Stomach smooth muscle (tissue), 2 donors: ENCODE data around the gene MYO15B.
A peak's percentile ranks its signal among the peaks of the same experiment; 100 is the strongest.

Source experiments
- H3K27ac ChIP-seq: one replicate; pipeline ENCODE4 v1.7.0; 2013; ENCODE audit warnings: mild to moderate bottlenecking, low read length, inconsistent platforms
- H3K27me3 ChIP-seq, 2 donors: one replicate each; pipeline ENCODE4 v1.7.0; 2013; ENCODE audit warnings: low read length in 2 of 2; ENCODE audit not compliant: insufficient read depth in 2 of 2, control insufficient read depth in 1 of 2
- H3K36me3 ChIP-seq, 2 donors: one replicate each; pipeline ENCODE4 v1.7.0; 2013; ENCODE audit warnings: low read length in 2 of 2; ENCODE audit not compliant: control insufficient read depth in 2 of 2, insufficient read depth in 2 of 2
- H3K4me1 ChIP-seq: one replicate; pipeline ENCODE4 v1.7.0; 2013; ENCODE audit warnings: low read length; ENCODE audit not compliant: control insufficient read depth, insufficient read depth
- H3K4me3 ChIP-seq, 2 donors: one replicate each; pipeline ENCODE4 v1.7.0; 2013; ENCODE audit warnings: low read length in 2 of 2
- H3K9ac ChIP-seq, 2 donors: one replicate each; pipeline ENCODE4 v1.7.0; 2013; ENCODE audit warnings: low read length in 2 of 2, mild to moderate bottlenecking in 1 of 2
- H3K9me3 ChIP-seq, 2 donors: one replicate each; pipeline ENCODE4 v1.7.0; 2013; ENCODE audit warnings: low read length in 2 of 2; ENCODE audit not compliant: control insufficient read depth in 2 of 2
- donor health status: healthy.
- donor health status: Pancreatic carcinoma.

The MYO15B gene

DNA sequence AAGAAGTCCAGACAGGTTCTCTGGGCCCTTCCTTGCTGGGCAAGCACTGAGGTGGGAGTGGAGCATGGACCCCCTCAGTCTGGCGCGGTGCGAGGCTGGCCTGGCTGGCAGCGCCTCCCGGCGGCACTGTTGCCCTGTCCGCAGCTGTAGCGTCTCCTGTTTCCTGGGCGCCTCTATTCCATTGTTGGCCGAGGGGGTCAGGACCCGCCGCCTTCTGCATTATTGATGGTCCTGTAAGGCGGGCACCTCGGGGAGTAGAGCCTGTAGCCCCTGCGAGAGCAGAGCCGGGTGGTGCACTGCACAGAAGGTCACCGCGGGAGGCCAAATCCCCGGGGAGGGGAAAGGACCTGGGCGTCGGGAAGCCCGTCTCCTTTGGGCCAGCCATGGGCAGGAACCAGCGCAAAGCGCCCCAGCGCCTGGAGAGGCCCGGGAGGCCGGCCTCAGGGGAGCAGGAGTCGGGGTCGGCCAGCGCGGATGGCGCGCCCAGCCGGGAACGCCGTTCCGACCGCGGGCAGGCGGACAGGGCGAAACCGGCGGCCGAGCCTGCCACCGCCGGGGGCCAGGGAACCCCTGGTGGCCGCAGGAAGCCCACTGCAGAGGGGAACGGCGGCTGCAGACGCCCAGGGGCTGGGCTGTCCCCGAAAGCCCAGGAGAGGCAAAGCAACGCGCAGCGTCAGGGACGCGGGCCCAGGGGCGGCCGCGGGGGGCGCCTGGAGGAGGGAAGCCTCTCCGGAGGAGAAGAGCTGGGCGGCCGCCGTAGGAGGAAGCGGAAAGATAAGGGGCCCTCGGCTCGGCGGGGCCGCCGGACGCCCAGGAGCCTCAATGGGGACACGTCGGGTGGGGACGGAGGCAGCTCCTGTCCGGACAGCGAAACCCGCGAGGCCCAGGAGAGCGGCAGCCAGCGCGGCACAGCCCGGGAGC is at the start of gene MYO15B:
TSS of gene MYO15B (plus strand) at position 126 of the 921 bp plus-strand sequence. CDS start at position 384, 258 bp downstream.
- Histone ChIP-seq H3K9ac (peak within 1 kb of the TSS; percentile 67 to 82), H3K36me3 (no peaks in the 10 kb centered on the region), H3K9me3 (no peaks in the 10 kb centered on the region), H3K27ac (peak within 1 kb of the TSS; percentile 82), H3K27me3 (no peaks in the 10 kb centered on the region), H3K4me1 (peaks cover 17% of the 10 kb centered on the region), H3K4me3 (peak within 1 kb of the TSS; percentile 62 to 79)

GRCh38 chr17:75539967-75540729 is 47.5 kb upstream of the MYO15B start:
- no peaks in the 10 kb centered on the region for H3K9me3 ChIP-seq
- no peaks in the 10 kb centered on the region for H3K4me1 ChIP-seq
- no peak overlapping the region for H3K9ac ChIP-seq
- H3K27me3 ChIP-seq, result no peaks in the 10 kb centered on the region
- no peaks in the 10 kb centered on the region for H3K36me3 ChIP-seq
- H3K4me3 ChIP-seq, result no peak overlapping the region
- no peak overlapping the region for H3K27ac ChIP-seq

DNA sequence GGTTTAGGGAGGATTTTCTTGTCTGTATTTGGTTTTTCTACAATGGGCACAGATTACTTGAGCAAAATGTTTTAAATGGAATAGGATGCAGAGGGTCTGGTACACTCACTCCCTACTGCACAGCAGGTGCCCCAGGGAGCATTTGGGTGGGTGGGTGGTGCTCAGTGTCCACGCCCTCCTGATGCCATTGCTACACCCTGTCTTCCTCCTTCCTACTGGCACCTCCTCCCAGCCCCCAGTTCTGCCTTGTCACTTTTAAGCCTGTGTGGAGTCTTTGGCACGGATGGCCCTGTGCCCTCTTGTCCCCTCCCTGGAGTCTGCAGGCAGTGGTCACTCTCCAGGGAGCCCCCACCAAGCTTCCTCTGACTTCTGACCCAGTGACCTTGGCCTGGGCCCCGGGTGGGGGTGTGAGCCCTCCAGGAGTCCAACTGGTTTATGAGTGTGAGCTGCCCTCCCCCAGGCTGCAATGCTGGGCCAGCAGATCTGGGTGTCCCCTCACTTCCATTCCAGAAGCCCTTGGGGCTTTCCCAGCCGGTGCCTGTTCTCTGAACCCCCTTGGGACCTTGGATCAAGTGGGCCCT is 46.6 kb upstream of the MYO15B start:
- H3K36me3 ChIP-seq, result no peaks in the 10 kb centered on the region
- H3K9me3 ChIP-seq, result no peaks in the 10 kb centered on the region
- no peak overlapping the region for H3K9ac ChIP-seq
- no peaks in the 10 kb centered on the region for H3K4me1 ChIP-seq
- no peaks in the 10 kb centered on the region for H3K27me3 ChIP-seq
- no peak overlapping the region for H3K4me3 ChIP-seq
- no peak overlapping the region for H3K27ac ChIP-seq

DNA sequence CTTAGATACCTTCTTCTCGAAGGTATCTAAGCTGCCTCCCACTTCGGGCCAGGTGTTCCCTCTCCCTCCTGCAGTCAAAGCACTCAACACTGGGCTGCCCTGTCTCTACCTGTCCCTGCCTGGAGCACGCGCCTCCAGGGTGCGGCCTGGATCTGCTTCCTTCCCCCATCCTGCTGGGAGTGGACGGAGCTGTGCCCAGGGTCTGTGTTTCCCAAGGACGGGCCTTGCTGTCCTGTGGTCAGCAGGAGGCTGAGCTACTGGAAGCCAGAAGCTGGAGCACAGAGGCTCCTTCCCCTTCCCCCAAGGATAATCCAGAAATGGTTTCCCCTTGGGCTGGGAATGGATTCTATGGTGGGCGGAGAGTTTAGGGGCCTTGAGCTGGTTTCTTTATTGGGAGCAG is 45.4 kb upstream of the MYO15B start:
- H3K4me3 ChIP-seq, result no peak overlapping the region
- no peaks in the 10 kb centered on the region for H3K9me3 ChIP-seq
- no peak overlapping the region for H3K9ac ChIP-seq
- H3K27ac ChIP-seq, result no peak overlapping the region
- no peaks in the 10 kb centered on the region for H3K27me3 ChIP-seq
- no peaks in the 10 kb centered on the region for H3K4me1 ChIP-seq
- no peaks in the 10 kb centered on the region for H3K36me3 ChIP-seq

DNA sequence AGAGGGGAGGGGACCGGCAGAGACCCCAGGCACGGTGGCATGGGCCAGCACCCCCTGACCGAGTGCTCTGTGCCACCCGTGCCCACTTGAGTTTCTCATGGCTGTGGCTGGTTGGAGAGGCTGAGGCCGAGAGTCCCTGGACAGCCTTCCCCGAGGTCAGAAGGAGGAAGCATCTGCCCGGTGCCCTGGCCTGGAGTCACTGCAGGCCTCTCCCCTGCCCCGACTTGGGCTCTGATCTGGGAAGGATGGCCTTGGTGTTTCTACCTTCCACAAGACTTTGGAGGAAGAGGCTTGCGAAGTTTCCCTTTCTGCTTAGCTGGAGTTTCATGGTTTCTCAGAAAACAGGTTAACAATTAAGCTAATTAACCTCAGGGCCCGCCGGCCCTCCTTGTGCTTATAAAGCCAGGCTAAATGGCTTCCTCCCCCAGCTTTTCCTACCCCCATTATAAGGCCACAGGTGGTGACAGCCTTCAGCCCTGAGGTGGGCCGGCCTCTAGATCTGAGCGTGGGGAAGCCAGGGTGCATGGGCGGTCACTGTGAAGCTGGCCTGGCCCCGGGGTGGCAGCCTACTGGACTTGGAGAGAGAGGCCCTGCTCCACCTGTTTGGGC is 44.8 kb upstream of the MYO15B start:
- no peak overlapping the region for H3K9ac ChIP-seq
- no peaks in the 10 kb centered on the region for H3K36me3 ChIP-seq
- H3K4me1 ChIP-seq, result no peaks in the 10 kb centered on the region
- no peak overlapping the region for H3K4me3 ChIP-seq
- H3K9me3 ChIP-seq, result no peaks in the 10 kb centered on the region
- H3K27me3 ChIP-seq, result no peaks in the 10 kb centered on the region
- H3K27ac ChIP-seq, result no peak overlapping the region

DNA sequence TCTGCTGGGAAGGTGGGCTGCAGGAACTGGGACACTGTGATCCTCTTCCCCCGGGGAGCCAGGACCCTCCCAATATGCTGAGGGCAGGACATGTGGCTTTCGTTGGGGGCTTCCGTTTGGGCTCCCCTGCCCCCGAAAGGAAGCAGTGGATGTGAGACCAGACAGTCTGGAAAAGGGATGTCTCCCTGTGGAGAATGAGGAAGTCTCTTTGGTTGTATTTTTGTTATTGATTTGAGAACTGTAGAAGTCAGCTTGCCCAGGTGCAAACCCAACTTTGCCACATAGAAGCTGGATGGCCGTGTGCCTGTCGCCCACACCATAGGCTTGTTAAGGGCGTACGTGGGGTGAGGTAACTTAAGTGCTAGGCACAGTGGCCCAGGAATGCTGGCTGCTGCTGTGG is 43.4 kb upstream of the MYO15B start:
- Histone ChIP-seq H3K36me3 (no peaks in the 10 kb centered on the region), H3K4me3 (no peak overlapping the region), H3K9me3 (no peaks in the 10 kb centered on the region), H3K9ac (no peak overlapping the region), H3K27ac (no peak overlapping the region), H3K27me3 (no peaks in the 10 kb centered on the region), H3K4me1 (no peaks in the 10 kb centered on the region)

DNA sequence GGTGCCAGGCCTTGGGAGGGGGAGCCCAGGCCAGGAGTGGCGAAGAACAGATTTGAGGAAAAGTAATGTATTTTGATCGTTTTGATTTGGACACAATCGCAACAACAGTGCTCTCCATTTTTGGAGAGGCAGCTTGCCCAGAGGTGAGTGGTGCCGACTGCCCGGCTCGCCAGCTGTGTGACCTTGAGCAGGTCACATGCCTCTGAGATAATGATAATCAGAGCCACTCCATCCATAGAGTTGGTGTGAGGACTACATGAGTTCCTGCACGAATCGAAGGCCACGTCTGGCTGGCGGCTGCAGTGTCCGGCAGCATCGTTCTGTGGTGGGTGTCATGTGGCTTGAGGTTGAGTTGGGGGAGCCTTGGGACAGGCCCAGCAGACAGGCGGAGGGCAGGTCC is 41.4 kb upstream of the MYO15B start:
- Histone ChIP-seq H3K27ac (no peak overlapping the region), H3K27me3 (no peaks in the 10 kb centered on the region), H3K9me3 (no peaks in the 10 kb centered on the region), H3K9ac (no peak overlapping the region), H3K4me3 (no peak overlapping the region), H3K36me3 (no peaks in the 10 kb centered on the region), H3K4me1 (no peaks in the 10 kb centered on the region)

GRCh38 chr17:75547091-75547490 is 40.5 kb upstream of the MYO15B start:
- H3K27ac ChIP-seq, result no peak overlapping the region
- H3K4me3 ChIP-seq, result no peak overlapping the region
- no peaks in the 10 kb centered on the region for H3K9me3 ChIP-seq
- H3K36me3 ChIP-seq, result no peaks in the 10 kb centered on the region
- no peak overlapping the region for H3K9ac ChIP-seq
- H3K27me3 ChIP-seq, result no peaks in the 10 kb centered on the region
- H3K4me1 ChIP-seq, result no peaks in the 10 kb centered on the region

DNA sequence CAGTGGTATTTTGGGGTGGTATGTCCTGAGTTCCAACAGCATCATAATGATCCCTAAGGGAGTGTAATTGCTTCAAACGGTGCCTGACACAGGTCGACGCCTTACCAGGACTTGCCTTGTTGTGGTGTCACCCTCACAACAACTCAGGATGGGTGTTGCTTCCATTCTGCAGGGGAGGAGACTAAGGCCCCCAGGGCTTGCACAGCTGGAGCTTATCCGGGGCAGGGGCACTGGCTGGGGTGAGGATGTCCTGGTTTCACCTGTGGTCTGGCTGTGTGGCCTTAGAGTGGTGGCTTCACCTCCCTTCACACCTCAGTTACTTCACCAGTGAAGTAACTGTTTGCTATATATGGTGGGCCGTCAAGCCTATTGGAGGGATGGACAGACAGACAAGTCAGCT is 38.8 kb upstream of the MYO15B start:
- H3K27me3 ChIP-seq, result no peaks in the 10 kb centered on the region
- H3K4me3 ChIP-seq, result no peak overlapping the region
- H3K4me1 ChIP-seq, result no peaks in the 10 kb centered on the region
- no peaks in the 10 kb centered on the region for H3K9me3 ChIP-seq
- H3K27ac ChIP-seq, result no peak overlapping the region
- H3K36me3 ChIP-seq, result no peaks in the 10 kb centered on the region
- H3K9ac ChIP-seq, result no peak overlapping the region

- no peaks in the 10 kb centered on the region for H3K36me3 ChIP-seq
- H3K9ac ChIP-seq, result no peak overlapping the region
- no peak overlapping the region for H3K4me3 ChIP-seq
- H3K27ac ChIP-seq, result no peak overlapping the region
- no peaks in the 10 kb centered on the region for H3K9me3 ChIP-seq
- no peaks in the 10 kb centered on the region for H3K27me3 ChIP-seq
- H3K4me1 ChIP-seq, result no peaks in the 10 kb centered on the region
These were observed 38.1 kb upstream of the MYO15B start for GRCh38 chr17:75549246-75550138.
